ENCODE data around the gene MRPS14. TPM values are rescaled to one million over a fixed set of nuclear protein-coding genes. Genes with fewer than 3 reads are reported as not detected.

Gene MRPS14
- total RNA-seq, 2 experiments from 2014 or later, result 34.1 TPM

- H3K4me1 Mint-ChIP-seq, result peaks cover 21% of the 10 kb centered on the region
- ChIA-PET CTCF (interaction anchor here (1.5 kb wide), 1 partner anchor 10 kb away, joined by 3 read pairs; the partner anchor contains the start of gene CACYBP), POLR2A (interaction anchor here (1.1 to 4.2 kb wide), 2 partner anchors 10 to 14 kb away, joined by 3 to 22 read pairs; partner anchors contain the start of genes CACYBP and MRPS14)
- no peaks in the 10 kb centered on the region for H3K9me3 Mint-ChIP-seq
- no peaks in the 10 kb centered on the region for H3K27me3 Mint-ChIP-seq
- H3K4me3 Mint-ChIP-seq, result no peak overlapping the region
- DNase-seq, result no peak
- peaks cover 75% of the 10 kb centered on the region for H3K36me3 Mint-ChIP-seq (ENCODE audit: low read depth)
- no peak overlapping the region for H3K27ac Mint-ChIP-seq
These were observed 13.7 kb downstream of the MRPS14 start for GRCh38 chr1:175009532-175009931.

GRCh38 chr1:175005085-175005783 is 18.0 kb downstream of the MRPS14 start:
- CTCF ChIA-PET, result interaction anchor here (0.9 kb wide), 1 partner anchor 150 kb away, joined by 3 read pairs; no protein-coding TSS in a partner anchor
- POLR2A ChIA-PET, result interaction anchor here (1.1 to 10.1 kb wide), 5 partner anchors 9 to 117 kb away, joined by 3 to 203 read pairs (median 5); partner anchors contain the start of gene MRPS14
- H3K27ac Mint-ChIP-seq, result peak overlapping the region; percentile 16
- no peaks in the 10 kb centered on the region for H3K27me3 Mint-ChIP-seq
- no peak for DNase-seq
- H3K9me3 Mint-ChIP-seq, result no peaks in the 10 kb centered on the region
- H3K4me3 Mint-ChIP-seq, result no peak overlapping the region
- peaks cover 49% of the 10 kb centered on the region for H3K4me1 Mint-ChIP-seq
- peaks cover 73% of the 10 kb centered on the region for H3K36me3 Mint-ChIP-seq (ENCODE audit: low read depth)

GRCh38 chr1:175003521-175003920 is 19.7 kb downstream of the MRPS14 start:
- Mint-ChIP-seq H3K4me3 (peak overlapping the region; percentile 45), H3K27ac (peak overlapping the region; percentile 65), H3K4me1 (peaks cover 46% of the 10 kb centered on the region), H3K36me3 (ENCODE audit: low read depth) (peaks cover 62% of the 10 kb centered on the region), H3K9me3 (no peaks in the 10 kb centered on the region), H3K27me3 (no peaks in the 10 kb centered on the region)
- POLR2A ChIA-PET, result interaction anchor here (1.1 to 10.1 kb wide), 3 partner anchors 11 to 19 kb away, joined by 6 to 203 read pairs (median 17); partner anchors contain the start of gene MRPS14
- CTCF ChIA-PET, result interaction anchor here (1.4 to 2.4 kb wide), 2 partner anchors 11 to 122 kb away, joined by 4 to 6 read pairs; no protein-coding TSS in a partner anchor
- no peak for DNase-seq

GRCh38 chr1:175002910-175003517 is 20.2 kb downstream of the MRPS14 start:
- Mint-ChIP-seq H3K27ac (peak overlapping the region; percentile 65), H3K36me3 (ENCODE audit: low read depth) (peaks cover 57% of the 10 kb centered on the region), H3K4me1 (peaks cover 44% of the 10 kb centered on the region), H3K9me3 (no peaks in the 10 kb centered on the region), H3K27me3 (no peaks in the 10 kb centered on the region), H3K4me3 (peak overlapping the region; percentile 45)
- ChIA-PET CTCF (interaction anchor here (2.4 kb wide), 1 partner anchor 12 kb away, joined by 6 read pairs; no protein-coding TSS in a partner anchor), POLR2A (interaction anchor here (0.7 to 10.1 kb wide), 5 partner anchors 11 to 1041 kb away, joined by 3 to 203 read pairs (median 6); partner anchors contain the start of gene MRPS14)
- no peak for DNase-seq

- H3K27ac Mint-ChIP-seq, result no peak overlapping the region
- ChIA-PET CTCF (interaction anchor here (0.6 to 3.4 kb wide), 7 partner anchors 14 to 37 kb away, joined by 3 to 35 read pairs (median 4); partner anchors contain the start of gene MRPS14), POLR2A (interaction anchor here (0.7 to 10.1 kb wide), 21 partner anchors 10 to 1524 kb away, joined by 3 to 203 read pairs (median 9); partner anchors contain the start of genes CENPL, DARS2, GAS5 and KIAA0040)
- H3K4me3 Mint-ChIP-seq, result no peak overlapping the region
- DNase-seq, result no peak
- H3K4me1 Mint-ChIP-seq, result peaks cover 50% of the 10 kb centered on the region
- H3K9me3 Mint-ChIP-seq, result no peaks in the 10 kb centered on the region
- H3K36me3 Mint-ChIP-seq (ENCODE audit: low read depth), result peaks cover 50% of the 10 kb centered on the region
- H3K27me3 Mint-ChIP-seq, result no peaks in the 10 kb centered on the region
These were observed 22.5 kb downstream of the MRPS14 start for GRCh38 chr1:175000697-175001187.

- Mint-ChIP-seq H3K9me3 (no peaks in the 10 kb centered on the region), H3K27ac (no peak within 1 kb of the TSS), H3K4me3 (no peak within 1 kb of the TSS), H3K36me3 (ENCODE audit: low read depth) (peaks cover 45% of the 10 kb centered on the region), H3K27me3 (no peaks in the 10 kb centered on the region), H3K4me1 (peaks cover 44% of the 10 kb centered on the region)
- ChIA-PET POLR2A (interaction anchor here (0.5 to 10.1 kb wide), 28 partner anchors 10 to 1524 kb away, joined by 3 to 203 read pairs (median 8); partner anchors contain the start of genes CENPL, DARS2, GAS5 and KIAA0040), CTCF (interaction anchor here (0.6 to 3.4 kb wide), 12 partner anchors 9 to 200 kb away, joined by 3 to 35 read pairs (median 4); partner anchors contain the start of gene MRPS14)
- peak; percentile 51 for DNase-seq
These were observed 23.1 kb downstream of the MRPS14 start, which contains the start of gene CACYBP for GRCh38 chr1:174999936-175000696. TSS of gene CACYBP (plus strand) at chr1:174999947. CDS start at chr1:175000181, 234 bp downstream.

GRCh38 chr1:174999216-174999935 is 23.8 kb downstream of the MRPS14 start:
- Mint-ChIP-seq H3K4me1 (peaks cover 39% of the 10 kb centered on the region), H3K27ac (no peak overlapping the region), H3K4me3 (no peak overlapping the region), H3K36me3 (ENCODE audit: low read depth) (peaks cover 44% of the 10 kb centered on the region), H3K27me3 (no peaks in the 10 kb centered on the region), H3K9me3 (no peaks in the 10 kb centered on the region)
- peak; percentile 98 for DNase-seq
- CTCF ChIA-PET, result interaction anchor here (0.5 to 3.4 kb wide), 20 partner anchors 10 to 738 kb away, joined by 3 to 35 read pairs (median 6); partner anchors contain the start of gene MRPS14
- POLR2A ChIA-PET, result interaction anchor here (0.5 to 10.1 kb wide), 34 partner anchors 9 to 1523 kb away, joined by 3 to 203 read pairs (median 6); partner anchors contain the start of genes CENPL, DARS2, GAS5 and KIAA0040

- Mint-ChIP-seq H3K4me1 (peaks cover 35% of the 10 kb centered on the region), H3K9me3 (no peaks in the 10 kb centered on the region), H3K36me3 (ENCODE audit: low read depth) (peaks cover 43% of the 10 kb centered on the region), H3K27me3 (no peaks in the 10 kb centered on the region), H3K27ac (no peak overlapping the region), H3K4me3 (no peak overlapping the region)
- POLR2A ChIA-PET, result interaction anchor here (0.6 to 10.1 kb wide), 28 partner anchors 8 to 1522 kb away, joined by 3 to 203 read pairs (median 8); partner anchors contain the start of genes CENPL, DARS2, GAS5 and KIAA0040
- CTCF ChIA-PET, result interaction anchor here (0.6 to 3.4 kb wide), 19 partner anchors 9 to 228 kb away, joined by 3 to 35 read pairs (median 6); partner anchors contain the start of gene MRPS14
- peak; percentile 59 for DNase-seq
These were observed 24.5 kb downstream of the MRPS14 start for GRCh38 chr1:174998569-174999215.

- no peaks in the 10 kb centered on the region for H3K27me3 Mint-ChIP-seq
- H3K4me1 Mint-ChIP-seq, result peaks cover 24% of the 10 kb centered on the region
- H3K27ac Mint-ChIP-seq, result no peak overlapping the region
- DNase-seq, result no peak
- ChIA-PET CTCF (interaction anchor here (1.2 to 2.0 kb wide), 2 partner anchors 10 to 11 kb away, joined by 4 read pairs; no protein-coding TSS in a partner anchor), POLR2A (interaction anchor here (6.5 to 10.1 kb wide), 2 partner anchors 26 to 32 kb away, joined by 203 read pairs; partner anchors contain the start of gene MRPS14)
- H3K4me3 Mint-ChIP-seq, result no peak overlapping the region
- H3K9me3 Mint-ChIP-seq, result no peaks in the 10 kb centered on the region
- H3K36me3 Mint-ChIP-seq (ENCODE audit: low read depth), result peaks cover 37% of the 10 kb centered on the region
These were observed 26.2 kb downstream of the MRPS14 start for GRCh38 chr1:174997041-174997440.

- no peaks in the 10 kb centered on the region for H3K9me3 Mint-ChIP-seq
- POLR2A ChIA-PET, result interaction anchor here (6.5 kb wide), 1 partner anchor 31 kb away, joined by 203 read pairs; no protein-coding TSS in a partner anchor
- no peak for DNase-seq
- CTCF ChIA-PET, result interaction anchor here (1.3 to 2.0 kb wide), 2 partner anchors 11 to 30 kb away, joined by 4 to 5 read pairs; no protein-coding TSS in a partner anchor
- no peaks in the 10 kb centered on the region for H3K27me3 Mint-ChIP-seq
- H3K4me3 Mint-ChIP-seq, result no peak overlapping the region
- peaks cover 35% of the 10 kb centered on the region for H3K36me3 Mint-ChIP-seq (ENCODE audit: low read depth)
- H3K4me1 Mint-ChIP-seq, result peaks cover 21% of the 10 kb centered on the region
- H3K27ac Mint-ChIP-seq, result no peak overlapping the region
These were observed 26.7 kb downstream of the MRPS14 start for GRCh38 chr1:174996476-174996875.
